GM10847 (cell line): Measurements from ENCODE around the gene ADCYAP1R1.

ENCODE experiments used
- POLR2A ChIP-seq: IDR thresholded peaks from 2 replicates; pipeline ENCODE4 v1.6.1; 2011; ENCODE audit not compliant: insufficient read length; ENCODE audit errors: extremely low read depth

The ADCYAP1R1 gene

GRCh38 chr7:31056775-31057346 is 4.8 kb downstream of the ADCYAP1R1 start:
- no peak for TF ChIP-seq POLR2A

- TF ChIP-seq POLR2A, result no peak
Observed at GRCh38 chr7:31058122-31058521, 6.0 kb downstream of the ADCYAP1R1 start.

GRCh38 chr7:31058688-31059087 is 6.6 kb downstream of the ADCYAP1R1 start:
- TF ChIP-seq POLR2A, result no peak

GRCh38 chr7:31059551-31059950 is 7.4 kb downstream of the ADCYAP1R1 start:
- no peak for TF ChIP-seq POLR2A

- TF ChIP-seq POLR2A, result no peak
Observed at GRCh38 chr7:31061185-31061584, 9.1 kb downstream of the ADCYAP1R1 start.

- no peak for TF ChIP-seq POLR2A
Observed at GRCh38 chr7:31062746-31063435, 10.8 kb downstream of the ADCYAP1R1 start.

- no peak for TF ChIP-seq POLR2A
Observed at GRCh38 chr7:31065021-31065593, 13.0 kb downstream of the ADCYAP1R1 start.

GRCh38 chr7:31065840-31066239 is 13.7 kb downstream of the ADCYAP1R1 start:
- no peak for TF ChIP-seq POLR2A

- no peak for TF ChIP-seq POLR2A
Observed at GRCh38 chr7:31066516-31067130, 14.5 kb downstream of the ADCYAP1R1 start.

GRCh38 chr7:31067491-31067890 is 15.4 kb downstream of the ADCYAP1R1 start:
- no peak for TF ChIP-seq POLR2A

GRCh38 chr7:31068006-31068675 is 16.0 kb downstream of the ADCYAP1R1 start:
- no peak for TF ChIP-seq POLR2A

GRCh38 chr7:31069860-31070555 is 17.9 kb downstream of the ADCYAP1R1 start:
- TF ChIP-seq POLR2A, result no peak

- no peak for TF ChIP-seq POLR2A
Observed at GRCh38 chr7:31070991-31071644, 19.0 kb downstream of the ADCYAP1R1 start.

GRCh38 chr7:31071645-31072029 is 19.5 kb downstream of the ADCYAP1R1 start:
- no peak for TF ChIP-seq POLR2A
